ENCODE measurements around the gene LEPR.

DNA sequence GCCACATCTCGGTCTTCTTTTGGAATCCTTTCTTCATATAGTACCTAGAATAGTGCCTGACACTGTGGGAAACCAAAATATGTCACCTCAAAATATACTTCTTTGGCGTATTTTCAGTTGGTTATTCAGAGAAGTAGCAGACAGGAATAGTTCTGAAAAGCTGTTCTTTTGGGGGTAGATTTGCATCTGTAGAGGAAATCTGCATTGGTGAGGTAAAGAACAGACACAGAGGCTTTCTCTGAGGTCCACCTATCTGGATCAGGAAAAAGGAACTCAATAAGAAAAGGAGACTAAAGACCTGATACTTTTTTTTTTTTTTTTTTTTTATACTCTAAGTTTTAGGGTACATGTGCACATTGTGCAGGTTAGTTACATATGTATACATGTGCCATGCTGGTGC lies 23.2 kb downstream of the LEPR start:
- TF ChIP-seq EZH2 (IDR thresholded peaks at IDR 0.05; ENCODE audit: insufficient read depth, poor library complexity, severe bottlenecking) = no peak
- no peak for TF ChIP-seq EZH2phosphoT487 (IDR thresholded peaks at IDR 0.05; ENCODE audit: insufficient read depth, low read depth)
